Colonic mucosa (tissue), 4 donors: Measurements from ENCODE around the gene MEIS2. TPM values are rescaled to one million over a fixed set of nuclear protein-coding genes. Genes with fewer than 3 reads are reported as not detected.

ENCODE experiments used
- DNase-seq: peaks from one replicate; pipeline ENCODE4 v3.0.0-alpha.2; 2020
- H3K27ac ChIP-seq: fragments of 200-600 bp; one replicate; pipeline ENCODE4 v1.8.0; 2021
- H3K27me3 ChIP-seq: fragments of 200-600 bp; one replicate; pipeline ENCODE4 v1.8.0; 2021
- H3K36me3 ChIP-seq: fragments of 200-600 bp; one replicate; pipeline ENCODE4 v1.8.0; 2021
- H3K4me1 ChIP-seq: fragments of 200-600 bp; one replicate; pipeline ENCODE4 v1.8.0; 2021; ENCODE audit warnings: mild to moderate bottlenecking
- H3K4me3 ChIP-seq: fragments of 200-600 bp; one replicate; pipeline ENCODE4 v1.8.0; 2021
- H3K9ac ChIP-seq, 2 donors: one replicate each; pipeline ENCODE4 v1.7.0; 2013; ENCODE audit warnings: control low read depth in 2 of 2, low read depth in 2 of 2, low read length in 2 of 2
- H3K9me3 ChIP-seq: fragments of 200-600 bp; one replicate; pipeline ENCODE4 v1.8.0; 2021
- CTCF ChIP-seq: fragments of 200-600 bp; IDR thresholded peaks from one replicate; pipeline ENCODE4 v1.8.0; 2022; ENCODE audit warnings: antibody characterized with exemption, mild to moderate bottlenecking
- intact Hi-C: fragments of 100-400 bp; cut with DNase I; formaldehyde crosslinking; loops from one replicate; pipeline ENCODE4 v1.14.1; 2022
- total RNA-seq, 2 donors: library from RNA; stranded (reverse); fragmentation: NEBNext Ultra II Directional in 1 of 2; extraction: Animal tissue kit (Norgen Biotek cat#: 25700) in 1 of 2; gene quantifications; one replicate each; pipeline ENCODE4 v1.2.1, GENCODE V29; 2021
- donor health status: healthy.
- donor health status: DM: no; HTN: no; CAD: no.
- donor health status: DM: no; HTN: no; CAD: no.

Gene MEIS2
- total RNA-seq, 2 donors from 2014 or later, result 1.7 to 7.6 TPM

GRCh38 chr15:37140531-37141058 lies 40.2 kb upstream of the MEIS2 start:
- Histone ChIP-seq H3K4me3 (no peak overlapping the region), H3K36me3 (no peaks in the 10 kb centered on the region), H3K4me1 (no peaks in the 10 kb centered on the region), H3K27ac (no peak overlapping the region), H3K9me3 (no peaks in the 10 kb centered on the region), H3K9ac (no peak overlapping the region), H3K27me3 (no peaks in the 10 kb centered on the region)
- no peak for DNase-seq
- TF ChIP-seq CTCF, result no peak
- intact Hi-C loops, result no loop called here

DNA sequence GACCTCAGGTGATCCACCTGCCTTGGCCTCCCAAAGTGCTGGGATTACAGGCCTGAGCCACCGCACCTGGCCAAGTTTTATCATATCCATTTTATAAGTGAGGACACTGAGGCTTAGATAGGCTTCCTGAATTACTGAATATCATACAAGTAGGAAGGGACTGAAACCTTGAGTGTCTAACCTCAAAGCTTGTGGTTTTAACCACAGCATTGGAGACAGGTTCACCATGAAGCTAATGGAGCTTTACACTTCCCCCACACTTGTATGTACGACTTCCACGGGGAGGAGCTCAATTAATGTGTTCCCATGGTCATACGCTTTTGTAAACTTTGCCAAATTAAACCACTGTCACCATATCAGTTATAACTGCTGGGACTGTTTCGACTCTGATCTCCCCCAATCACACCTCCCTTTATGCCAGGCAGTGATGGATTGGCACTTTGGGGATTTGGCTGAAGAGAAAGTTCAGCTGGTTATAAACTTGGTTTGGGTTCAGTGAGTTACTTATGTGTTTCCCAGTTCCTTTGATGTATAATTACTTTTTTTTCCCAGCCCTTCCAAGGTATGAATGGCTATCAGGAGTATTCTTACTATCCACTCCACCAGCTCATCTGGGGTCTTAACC lies 38.4 kb upstream of the MEIS2 start:
- Histone ChIP-seq H3K9me3 (no peaks in the 10 kb centered on the region), H3K36me3 (no peaks in the 10 kb centered on the region), H3K4me3 (no peak overlapping the region), H3K4me1 (no peaks in the 10 kb centered on the region), H3K9ac (no peak overlapping the region), H3K27me3 (no peaks in the 10 kb centered on the region), H3K27ac (no peak overlapping the region)
- no peak for DNase-seq
- intact Hi-C loops, result loop anchor here (10.0 kb wide), 1 partner anchor 644 kb away; no protein-coding TSS in a partner anchor
- TF ChIP-seq CTCF, result no peak

DNA sequence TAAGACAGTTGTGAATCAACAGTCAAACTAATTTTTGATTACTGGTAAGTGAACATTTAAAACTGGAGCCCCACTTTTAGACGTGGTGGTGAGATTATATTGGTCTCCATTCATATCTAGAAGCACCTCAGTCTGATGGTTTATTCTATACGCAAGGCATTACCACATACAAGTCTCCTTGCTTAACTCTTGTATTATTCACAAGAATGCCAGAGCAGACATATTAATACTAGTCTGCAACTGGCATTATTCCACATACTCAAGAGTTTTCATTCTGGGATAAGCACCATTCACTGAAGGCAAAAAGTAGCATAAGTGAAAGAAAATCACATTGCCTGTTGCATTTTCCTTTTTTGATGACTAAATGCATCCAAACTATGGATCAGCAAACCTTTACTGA lies 36.9 kb upstream of the MEIS2 start:
- TF ChIP-seq CTCF, result no peak
- Histone ChIP-seq H3K36me3 (no peaks in the 10 kb centered on the region), H3K27ac (no peak overlapping the region), H3K4me1 (no peaks in the 10 kb centered on the region), H3K9me3 (no peaks in the 10 kb centered on the region), H3K4me3 (no peak overlapping the region), H3K9ac (no peak overlapping the region), H3K27me3 (no peaks in the 10 kb centered on the region)
- intact Hi-C loops, result loop anchor here (10.0 kb wide), 1 partner anchor 642 kb away; no protein-coding TSS in a partner anchor
- DNase-seq, result no peak

DNA sequence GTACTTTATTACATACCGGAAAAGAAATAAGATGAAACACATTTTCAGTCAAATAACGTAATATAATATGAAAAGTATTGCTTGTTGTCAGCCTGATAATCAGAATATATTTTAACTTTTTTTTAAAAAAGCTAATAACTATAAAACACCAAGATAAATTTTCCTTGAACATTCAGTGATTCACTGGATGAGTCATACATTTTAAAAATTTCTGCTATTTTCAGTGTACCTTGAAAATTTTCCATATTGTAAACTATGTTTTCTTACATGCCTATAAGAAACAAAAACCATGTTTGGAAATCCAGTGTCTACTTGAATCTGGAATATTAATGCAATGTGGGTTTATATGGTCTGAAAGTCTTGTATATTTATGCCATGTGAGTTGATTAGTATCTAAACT lies 36.3 kb upstream of the MEIS2 start:
- H3K4me3 ChIP-seq, result no peak overlapping the region
- intact Hi-C loops, result loop anchor here (10.0 kb wide), 1 partner anchor 642 kb away; no protein-coding TSS in a partner anchor
- DNase-seq, result no peak
- no peak overlapping the region for H3K27ac ChIP-seq
- no peaks in the 10 kb centered on the region for H3K9me3 ChIP-seq
- no peaks in the 10 kb centered on the region for H3K36me3 ChIP-seq
- H3K27me3 ChIP-seq, result no peaks in the 10 kb centered on the region
- TF ChIP-seq CTCF, result no peak
- no peak overlapping the region for H3K9ac ChIP-seq
- no peaks in the 10 kb centered on the region for H3K4me1 ChIP-seq

DNA sequence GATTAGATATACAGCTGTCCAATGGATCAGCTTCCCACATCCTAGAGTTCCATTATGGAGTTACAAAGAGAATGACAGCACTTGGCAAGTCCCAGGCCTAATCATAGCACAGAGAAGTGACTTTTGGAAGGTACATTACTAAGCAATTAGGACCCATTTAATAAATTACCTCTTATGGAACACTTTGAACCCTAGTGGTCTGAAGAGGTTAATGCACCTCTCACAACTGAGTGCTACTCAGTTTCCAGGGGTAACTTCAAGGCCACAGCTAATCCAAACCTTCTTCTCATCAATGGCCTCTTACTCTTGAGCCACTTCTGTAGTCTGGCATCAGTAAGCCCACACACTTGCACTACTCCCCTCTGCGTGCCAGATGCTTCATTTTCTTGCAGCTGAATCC lies 34.9 kb upstream of the MEIS2 start:
- intact Hi-C loops, result loop anchor here (2.0 to 10.0 kb wide), 2 partner anchors 250 to 640 kb away; no protein-coding TSS in a partner anchor

More for the DNA sequence above, 34.9 kb upstream of the MEIS2 start:
- DNase-seq, result no peak
- Histone ChIP-seq H3K4me1 (no peaks in the 10 kb centered on the region), H3K4me3 (no peak overlapping the region), H3K27me3 (no peaks in the 10 kb centered on the region), H3K9ac (no peak overlapping the region), H3K27ac (no peak overlapping the region), H3K36me3 (no peaks in the 10 kb centered on the region), H3K9me3 (no peaks in the 10 kb centered on the region)
- TF ChIP-seq CTCF, result no peak
